Keratinocyte (primary cell): ENCODE results near the gene LSAMP.

ENCODE experiments used
- CTCF ChIP-seq, 3 experiments: IDR thresholded peaks in 1 of 3; conservative IDR thresholded peaks in 1 of 3; optimal IDR thresholded peaks in 1 of 3; 2 replicates in 2 of 3; 3 replicates in 1 of 3; pipeline versions ENCODE3 to v1.5.1; 2011; ENCODE audit warnings: low read length in 3 of 3, mild to moderate bottlenecking in 3 of 3, moderate library complexity in 2 of 3, control low read depth in 1 of 3, inconsistent platforms in 1 of 3; ENCODE audit not compliant: insufficient read depth in 2 of 3; ENCODE audit errors: extremely low read depth in 1 of 3
- EZH2 ChIP-seq: IDR thresholded peaks from one replicate; pipeline ENCODE4 v1.6.1; 2012; ENCODE audit warnings: inconsistent platforms, mild to moderate bottlenecking, low read length, moderate library complexity

GRCh38 chr3:116233711-116234357 is 211.5 kb downstream of the LSAMP start:
- TF ChIP-seq EZH2 = no peak
- no peak for TF ChIP-seq CTCF (optimal IDR thresholded peaks at IDR 0.05 in 1 of 3, IDR thresholded peaks at IDR 0.05 in 1 of 3, conservative IDR thresholded peaks at IDR 0.05 in 1 of 3; ENCODE audit: extremely low read depth in 1 of 3, insufficient read depth in 2 of 3, low read length in 3 of 3)
